PC-3 (cell line): ENCODE results near the gene BCL6B. TPM values are rescaled to one million over a fixed set of nuclear protein-coding genes. Genes with fewer than 3 reads are reported as not detected.
"Not testable (repeated sequence)": the region's sequence is repeated elsewhere in the genome, so short reads cannot be mapped to it uniquely, and the experiment has no call there.

Experiments
- ATAC-seq: fragments of 200-7000 bp; cut with Tn5 transposase; 2 replicates; pipeline ENCODE4 v1.9.1; 2020; ENCODE audit warnings: mild to moderate bottlenecking, moderate library complexity
- Bru-seq: library from RNA; stranded (reverse); fragments of 400-500 nt; gene quantifications from one replicate; lab custom pipeline; 2021; lab: Mats Ljungman, UMichigan
- BruChase-seq, 2 experiments: library from RNA; stranded (reverse); fragments of 400-500 nt; gene quantifications; one replicate each; lab custom pipeline; 2021; lab: Mats Ljungman, UMichigan
- BruUV-seq: library from RNA; stranded (reverse); fragments of 400-500 nt; replicated peaks from 2 replicates; lab custom pipeline; 2021; lab: Mats Ljungman, UMichigan
- CTCF ChIA-PET: fragments of 300-600 bp; sonication (Branson Sonifier 250); formaldehyde crosslinking; loops from one replicate; lab custom pipeline; 2022; ENCODE audit warnings: antibody characterized with exemption; lab: Charles Lee
- POLR2A ChIA-PET: fragments of 300-600 bp; sonication (Branson Sonifier 250); formaldehyde crosslinking; loops from one replicate; lab custom pipeline; 2022; ENCODE audit warnings: antibody characterized with exemption; ENCODE audit not compliant: unreplicated experiment; lab: Charles Lee
- DNase-seq: peaks from one replicate; pipeline ENCODE4 v3.0.0-alpha.2; 2015
- H2AFZ ChIP-seq: fragments of 300-600 bp; sonication (generic); 2 replicates; pipeline ENCODE4 v1.6.0; 2016; ENCODE audit warnings: antibody characterized with exemption, low read length
- H3F3A ChIP-seq: fragments of 300-600 bp; sonication (generic); one replicate; pipeline ENCODE4 v1.6.0; 2017; ENCODE audit warnings: antibody characterized with exemption, low read length, control low read depth, mild to moderate bottlenecking; ENCODE audit not compliant: unreplicated experiment
- H3K27ac ChIP-seq: fragments of 300-600 bp; sonication (generic); 2 replicates; pipeline ENCODE4 v1.5.1; 2016; ENCODE audit warnings: mild to moderate bottlenecking, low read length
- H3K27me3 ChIP-seq: fragments of 300-600 bp; sonication (generic); 2 replicates; pipeline ENCODE4 v1.6.1; 2016; ENCODE audit warnings: low read length, mixed read lengths
- H3K36me3 ChIP-seq: fragments of 300-600 bp; sonication (generic); 2 replicates; pipeline ENCODE4 v1.6.1; 2016; ENCODE audit warnings: low read depth, mixed run types, low read length, mixed read lengths
- H3K4me1 ChIP-seq: fragments of 300-600 bp; sonication (generic); 2 replicates; pipeline ENCODE4 v1.5.1; 2016; ENCODE audit warnings: low read length; ENCODE audit not compliant: insufficient read depth
- H3K4me2 ChIP-seq: fragments of 300-600 bp; sonication (generic); 2 replicates; pipeline ENCODE4 v1.6.0; 2016; ENCODE audit warnings: low read length
- H3K4me3 ChIP-seq: fragments of 300-600 bp; sonication (generic); 2 replicates; pipeline ENCODE4 v1.5.1; 2016; ENCODE audit warnings: mild to moderate bottlenecking, low read length, mixed read lengths
- H3K79me2 ChIP-seq: fragments of 300-600 bp; sonication (generic); 2 replicates; pipeline ENCODE4 v1.6.1; 2017; ENCODE audit warnings: low read length, mixed read lengths
- H3K9ac ChIP-seq: fragments of 300-600 bp; sonication (generic); 2 replicates; pipeline ENCODE4 v1.6.0; 2016; ENCODE audit warnings: mild to moderate bottlenecking, low read length
- H3K9me2 ChIP-seq: fragments of 300-600 bp; sonication (generic); replicated peaks from 2 replicates; pipeline ENCODE4 v1.6.1; 2016; ENCODE audit warnings: mixed run types, low read length, mixed read lengths
- H3K9me3 ChIP-seq: fragments of 300-600 bp; sonication (generic); 2 replicates; pipeline ENCODE4 v1.6.1; 2016; ENCODE audit warnings: low read length, mixed read lengths
- H4K20me1 ChIP-seq: fragments of 300-600 bp; sonication (generic); 2 replicates; pipeline ENCODE4 v1.6.1; 2016; ENCODE audit warnings: low read length, mixed read lengths
- CTCF ChIP-seq: fragments of 300-600 bp; sonication (generic); conservative IDR thresholded peaks from 2 replicates; pipeline ENCODE4 v1.5.1; 2017; ENCODE audit warnings: antibody characterized with exemption, low read depth, mild to moderate bottlenecking, low read length
- EZH2 ChIP-seq: fragments of 300-600 bp; sonication (generic); IDR thresholded peaks from one replicate; pipeline ENCODE4 v1.6.1; 2017; ENCODE audit warnings: antibody characterized with exemption, mild to moderate bottlenecking, low read length; ENCODE audit not compliant: unreplicated experiment
- EZH2phosphoT487 ChIP-seq: fragments of 300-600 bp; sonication (generic); IDR thresholded peaks from 2 replicates; pipeline ENCODE4 v1.6.1; 2018; ENCODE audit warnings: mild to moderate bottlenecking, antibody characterized with exemption, low read length, borderline replicate concordance
- intact Hi-C: fragments of 100-400 bp; cut with micrococcal nuclease; formaldehyde crosslinking; loops from 2 replicates; pipeline ENCODE4 v1.9.0; 2023
- long read RNA-seq: library from polyadenylated mRNA; unstranded; transcript quantifications from one replicate; pipeline ENCODE4 v2.0.0, GENCODE V29; 2021; ENCODE audit not compliant: unreplicated experiment
- total RNA-seq: library from RNA; depleted of rRNA; stranded (reverse); fragments of >200 nt; gene quantifications from 2 replicates; pipeline ENCODE4 v1.2.3, GENCODE V29; 2014; rRNA removed

The BCL6B gene
- 0.12 TPM in 1 of 2 replicates, not detected in the other for total RNA-seq
- Bru-seq, nascent RNA: percentile 9 among the genes with signal in this experiment
- percentile 9 among the genes with signal in this experiment for BruChase-seq, experiment 1, labeled RNA remaining after a 6-hour chase
- percentile 21 among the genes with signal in this experiment for BruChase-seq, experiment 2, labeled RNA remaining after a 2-hour chase
- long read RNA-seq: 0 reads

GRCh38 chr17:7022781-7023571 is at the start of gene BCL6B:
TSS of gene BCL6B (plus strand) at chr17:7023050. CDS start at chr17:7023672, 622 bp downstream.
- Histone ChIP-seq H3K9ac (peak within 1 kb of the TSS; percentile 42), H3K9me2 (no peaks in the 10 kb centered on the region), H3K27me3 (no peaks in the 10 kb centered on the region), H3K4me1 (peaks cover 12% of the 10 kb centered on the region; the same call in 1 of the 2 replicates), H3F3A (no peaks in the 10 kb centered on the region), H3K27ac (no peak within 1 kb of the TSS), H3K79me2 (no peaks in the 10 kb centered on the region), H3K4me3 (peak within 1 kb of the TSS; percentile 54), H3K4me2 (peak within 1 kb of the TSS; percentile 82), H3K9me3 (no peaks in the 10 kb centered on the region), H4K20me1 (no peaks in the 10 kb centered on the region), H3K36me3 (no peaks in the 10 kb centered on the region), H2AFZ (peak within 1 kb of the TSS; percentile 92)
- intact Hi-C loops: loop anchor here (5.0 kb wide), 2 partner anchors 181 to 356 kb away; no protein-coding TSS in a partner anchor
- ATAC-seq (no peak), DNase-seq (no peak)
- ChIA-PET CTCF (no interaction called here), POLR2A (no interaction called here)
- TF ChIP-seq EZH2phosphoT487: no peak
- TF ChIP-seq EZH2: no peak
- no peak for TF ChIP-seq CTCF
- no TSS peak for BruUV-seq

- H3K9ac ChIP-seq, CTCF ChIA-PET, BruUV-seq: not testable (repeated sequence)
These were observed 43.4 kb upstream of the BCL6B start for GRCh38 chr17:6979440-6979839.

GRCh38 chr17:6981426-6981825 is 41.4 kb upstream of the BCL6B start:
- no TSS peak for BruUV-seq
- DNase-seq: no peak
- H3K9me2 ChIP-seq: no peaks in the 10 kb centered on the region

More at GRCh38 chr17:6979440-6979839, 43.4 kb upstream of the BCL6B start:
- H2AFZ ChIP-seq, ATAC-seq, H3F3A ChIP-seq, H3K4me1 ChIP-seq, H3K27ac ChIP-seq, H3K79me2 ChIP-seq, DNase-seq, H3K36me3 ChIP-seq, H3K4me2 ChIP-seq, H3K9me2 ChIP-seq, H3K9me3 ChIP-seq, H3K27me3 ChIP-seq, intact Hi-C loops, H4K20me1 ChIP-seq, H3K4me3 ChIP-seq, POLR2A ChIA-PET: not testable (repeated sequence)

More at GRCh38 chr17:6981426-6981825, 41.4 kb upstream of the BCL6B start:
- Histone ChIP-seq H3K4me3 (no peak overlapping the region), H3K27ac (no peak overlapping the region), H2AFZ (no peak overlapping the region), H3K4me2 (no peak overlapping the region), H3K9ac (no peak overlapping the region), H4K20me1 (no peaks in the 10 kb centered on the region), H3K9me3 (no peaks in the 10 kb centered on the region), H3K79me2 (no peaks in the 10 kb centered on the region), H3K27me3 (no peaks in the 10 kb centered on the region), H3K36me3 (no peaks in the 10 kb centered on the region), H3F3A (no peaks in the 10 kb centered on the region), H3K4me1 (no peaks in the 10 kb centered on the region)
- ATAC-seq: no peak
- TF ChIP-seq CTCF (no peak), EZH2 (no peak), EZH2phosphoT487 (no peak)
- POLR2A ChIA-PET: no interaction called here
- intact Hi-C loops: no loop called here
- CTCF ChIA-PET: no interaction called here
